ENCODE data around the gene IBSP. TPM values are rescaled to one million over a fixed set of nuclear protein-coding genes. Genes with fewer than 3 reads are reported as not detected.

IBSP gene
- total RNA-seq, 1 experiment from 2014 or later: not detected

GRCh38 chr4:87838890-87839591 is 39.7 kb downstream of the IBSP start:
- no peak overlapping the region for H3K9ac ChIP-seq (ENCODE audit: extremely low read depth, insufficient read length, low read length)
- H2AK5ac ChIP-seq (ENCODE audit: insufficient read length, low read length): no peak overlapping the region
- H3T11ph ChIP-seq (ENCODE audit: low read length): no peak overlapping the region
- H2BK15ac ChIP-seq (ENCODE audit: low read depth, low read length): no peak overlapping the region
- no peak overlapping the region for H2BK20ac ChIP-seq (ENCODE audit: low read depth, low read length, poor library complexity, severe bottlenecking)
- no peak overlapping the region for H3K14ac ChIP-seq (ENCODE audit: insufficient read depth, low read length)
- H4K20me1 ChIP-seq (ENCODE audit: control insufficient read depth, insufficient read depth, insufficient read length): no peaks in the 10 kb centered on the region
- H3K4me1 ChIP-seq (ENCODE audit: insufficient read depth, low read length): no peaks in the 10 kb centered on the region
- TF ChIP-seq CTCF (conservative IDR thresholded peaks at IDR 0.05): peak; percentile 88
- H3K23me2 ChIP-seq (ENCODE audit: insufficient read length, low read depth, low read length, poor library complexity, severe bottlenecking): no peaks in the 10 kb centered on the region
- H2BK5ac ChIP-seq (ENCODE audit: insufficient read length, low read length): no peak overlapping the region
- no peak overlapping the region for H2AFZ ChIP-seq (ENCODE audit: low read length)
- H3K79me2 ChIP-seq (ENCODE audit: insufficient read depth, low read length): no peaks in the 10 kb centered on the region
- H3K4ac ChIP-seq (ENCODE audit: low read depth, low read length): no peak overlapping the region
- H3K79me1 ChIP-seq (ENCODE audit: insufficient read depth, low read depth, low read length, poor library complexity, severe bottlenecking): no peaks in the 10 kb centered on the region
- H3K27me3 Mint-ChIP-seq (ENCODE audit: low read depth): no peaks in the 10 kb centered on the region
- no peak overlapping the region for H4K91ac ChIP-seq (ENCODE audit: insufficient read length, low read depth, low read length)
- no peak overlapping the region for H3K4me2 ChIP-seq (ENCODE audit: insufficient read depth, insufficient read length, low read length)
- H3K23ac ChIP-seq (ENCODE audit: insufficient read length, low read depth, low read length): no peak overlapping the region
- DNase-seq: no peak
- no peak overlapping the region for H4K8ac ChIP-seq (replicated peaks; ENCODE audit: insufficient read length, low read depth, low read length)
- H3K9me3 Mint-ChIP-seq: no peaks in the 10 kb centered on the region
- H3K9me3 ChIP-seq (ENCODE audit: control insufficient read depth, low read depth, low read length): no peaks in the 10 kb centered on the region
- H3K4me3 Mint-ChIP-seq: no peak overlapping the region
- no peaks in the 10 kb centered on the region for H3K27me3 ChIP-seq (ENCODE audit: insufficient read depth, low read length)
- no peak overlapping the region for H2BK12ac ChIP-seq (ENCODE audit: insufficient read length, low read depth, low read length)
- no peak overlapping the region for H3K27ac ChIP-seq (ENCODE audit: insufficient read length, low read depth, low read length)
- no CpG with 5 or more reads among the region's 7 CpGs for WGBS (ENCODE audit: extremely low coverage, insufficient read length, low lambda C conversion rate)
- no peak overlapping the region for H3K18ac ChIP-seq (ENCODE audit: insufficient read length, low read depth, low read length)
- no peak overlapping the region for H3K56ac ChIP-seq (ENCODE audit: insufficient read length, low read depth, low read length)
- peak overlapping the region in 2 of 3 experiments; percentile 41 to 71; a peak in 3 of 7 replicates for H3K27ac Mint-ChIP-seq
- no peak overlapping the region for H2BK120ac ChIP-seq (ENCODE audit: low read depth, low read length, poor library complexity, severe bottlenecking)
- no peak overlapping the region for H4K5ac ChIP-seq (ENCODE audit: insufficient read length, low read depth, low read length)
- peaks cover 0 to 5% (median 0%) of the 10 kb centered on the region in 3 experiments; a peak in 1 of 7 replicates for H3K36me3 Mint-ChIP-seq (ENCODE audit: insufficient read depth in 1 of 3, low read depth in 3 of 3)
- peaks cover 21 to 32% of the 10 kb centered on the region in 2 experiments for H3K4me1 Mint-ChIP-seq

Measured in H9 (cell line).